DMS53 treated with DMSO at 0.1 percent for 48 hours (cell line): ENCODE results near the gene SLC45A1.

Experiments
- DNase-seq: peaks from one replicate; lab custom pipeline; 2025; ENCODE audit not compliant: unreplicated experiment; lab: John Stamatoyannopoulos, UW

The SLC45A1 gene

GRCh38 chr1:8334106-8334851 lies 16.4 kb downstream of the SLC45A1 start:
- no peak for DNase-seq

- DNase-seq, result no peak
Measured at GRCh38 chr1:8335246-8335645, 17.3 kb downstream of the SLC45A1 start.

GRCh38 chr1:8337776-8338525 lies 20.0 kb downstream of the SLC45A1 start:
- no peak for DNase-seq

GRCh38 chr1:8338526-8339202 lies 20.8 kb downstream of the SLC45A1 start:
- DNase-seq, result no peak

- DNase-seq, result no peak
Measured at GRCh38 chr1:8339203-8339600, 21.3 kb downstream of the SLC45A1 start.

GRCh38 chr1:8340448-8340847 lies 22.5 kb downstream of the SLC45A1 start:
- DNase-seq, result no peak

- no peak for DNase-seq
Measured at GRCh38 chr1:8342325-8342724, 24.4 kb downstream of the SLC45A1 start.

- no peak for DNase-seq
Measured at GRCh38 chr1:8343044-8343443, 25.1 kb downstream of the SLC45A1 start.

GRCh38 chr1:8343464-8344001 lies 25.6 kb downstream of the SLC45A1 start:
- DNase-seq, result no peak

- DNase-seq, result no peak
Measured at GRCh38 chr1:8344893-8345507, 27.1 kb downstream of the SLC45A1 start.

- DNase-seq, result no peak
Measured at GRCh38 chr1:8345621-8346415, 27.9 kb downstream of the SLC45A1 start.

GRCh38 chr1:8347635-8348034 lies 29.7 kb downstream of the SLC45A1 start:
- no peak for DNase-seq

- DNase-seq, result no peak
Measured at GRCh38 chr1:8348047-8348776, 30.3 kb downstream of the SLC45A1 start.

GRCh38 chr1:8348777-8349472 lies 31.0 kb downstream of the SLC45A1 start:
- DNase-seq, result peak; percentile 31

- no peak for DNase-seq
Measured at GRCh38 chr1:8349473-8349865, 31.6 kb downstream of the SLC45A1 start.

GRCh38 chr1:8349961-8350360 lies 32.0 kb downstream of the SLC45A1 start:
- no peak for DNase-seq

- DNase-seq, result no peak
Measured at GRCh38 chr1:8350914-8351684, 33.2 kb downstream of the SLC45A1 start.

GRCh38 chr1:8351693-8352470 lies 34.0 kb downstream of the SLC45A1 start:
- no peak for DNase-seq
